ENCODE data around the gene CCR8.

CCR8 gene

GRCh38 chr3:39295184-39295775, 34.2 kb upstream of the CCR8 start:
- no peak overlapping the region for H3K4me2 ChIP-seq (ENCODE audit: low read depth, low read length)
- H4K20me1 ChIP-seq (ENCODE audit: insufficient read depth, low read length) = no peaks in the 10 kb centered on the region
- H3K79me2 ChIP-seq (ENCODE audit: low read length) = no peaks in the 10 kb centered on the region
- H3K4me1 ChIP-seq (ENCODE audit: low read length) = peaks cover 7% of the 10 kb centered on the region
- H3K9me3 ChIP-seq (replicated peaks; ENCODE audit: insufficient read depth, low read length) = no peaks in the 10 kb centered on the region
- no peak for DNase-seq
- H3F3A ChIP-seq (ENCODE audit: insufficient read depth, low read length) = peaks cover 4% of the 10 kb centered on the region; the same call in 1 of the 2 replicates
- no peak overlapping the region for H3K9ac ChIP-seq (ENCODE audit: low read length)
- H3K4me3 ChIP-seq (ENCODE audit: low read length) = no peak overlapping the region
- no peak overlapping the region for H2AFZ ChIP-seq (ENCODE audit: low read length)
- no peaks in the 10 kb centered on the region for H3K27me3 ChIP-seq (replicated peaks; ENCODE audit: insufficient read depth, low read length)
- H3K36me3 ChIP-seq (replicated peaks; ENCODE audit: insufficient read depth, low read length) = no peaks in the 10 kb centered on the region
- TF ChIP-seq EZH2phosphoT487 (IDR thresholded peaks at IDR 0.05; ENCODE audit: low read length) (no peak), EZH2 (optimal IDR thresholded peaks at IDR 0.05; ENCODE audit: low read depth, low read length) (no peak)
- TF ChIP-seq, protein P1, sequence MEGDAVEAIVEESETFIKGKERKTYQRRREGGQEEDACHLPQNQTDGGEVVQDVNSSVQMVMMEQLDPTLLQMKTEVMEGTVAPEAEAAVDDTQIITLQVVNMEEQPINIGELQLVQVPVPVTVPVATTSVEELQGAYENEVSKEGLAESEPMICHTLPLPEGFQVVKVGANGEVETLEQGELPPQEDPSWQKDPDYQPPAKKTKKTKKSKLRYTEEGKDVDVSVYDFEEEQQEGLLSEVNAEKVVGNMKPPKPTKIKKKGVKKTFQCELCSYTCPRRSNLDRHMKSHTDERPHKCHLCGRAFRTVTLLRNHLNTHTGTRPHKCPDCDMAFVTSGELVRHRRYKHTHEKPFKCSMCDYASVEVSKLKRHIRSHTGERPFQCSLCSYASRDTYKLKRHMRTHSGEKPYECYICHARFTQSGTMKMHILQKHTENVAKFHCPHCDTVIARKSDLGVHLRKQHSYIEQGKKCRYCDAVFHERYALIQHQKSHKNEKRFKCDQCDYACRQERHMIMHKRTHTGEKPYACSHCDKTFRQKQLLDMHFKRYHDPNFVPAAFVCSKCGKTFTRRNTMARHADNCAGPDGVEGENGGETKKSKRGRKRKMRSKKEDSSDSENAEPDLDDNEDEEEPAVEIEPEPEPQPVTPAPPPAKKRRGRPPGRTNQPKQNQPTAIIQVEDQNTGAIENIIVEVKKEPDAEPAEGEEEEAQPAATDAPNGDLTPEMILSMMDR (IDR thresholded peaks at IDR 0.05; ENCODE audit: low read length) = no peak
- no peak overlapping the region for H3K27ac ChIP-seq (ENCODE audit: low read length)
- no peaks in the 10 kb centered on the region for H3K9me2 ChIP-seq (replicated peaks; ENCODE audit: insufficient read depth, low read length)

GRCh38 chr3:39296197-39297077, 33.1 kb upstream of the CCR8 start:
- no peaks in the 10 kb centered on the region for H3K36me3 ChIP-seq (replicated peaks; ENCODE audit: insufficient read depth, low read length)
- no peak overlapping the region for H3K4me3 ChIP-seq (ENCODE audit: low read length)
- peaks cover 1% of the 10 kb centered on the region; the same call in 1 of the 2 replicates for H3F3A ChIP-seq (ENCODE audit: insufficient read depth, low read length)
- H3K9me2 ChIP-seq (replicated peaks; ENCODE audit: insufficient read depth, low read length) = no peaks in the 10 kb centered on the region
- no peak overlapping the region for H3K4me2 ChIP-seq (ENCODE audit: low read depth, low read length)
- no peak overlapping the region for H3K27ac ChIP-seq (ENCODE audit: low read length)
- no peak overlapping the region for H3K9ac ChIP-seq (ENCODE audit: low read length)
- TF ChIP-seq, protein P1 (IDR thresholded peaks at IDR 0.05; ENCODE audit: low read length) = no peak
- no peak for TF ChIP-seq EZH2phosphoT487 (IDR thresholded peaks at IDR 0.05; ENCODE audit: low read length)
- TF ChIP-seq EZH2 (optimal IDR thresholded peaks at IDR 0.05; ENCODE audit: low read depth, low read length) = no peak
- H3K27me3 ChIP-seq (replicated peaks; ENCODE audit: insufficient read depth, low read length) = no peaks in the 10 kb centered on the region
- H4K20me1 ChIP-seq (ENCODE audit: insufficient read depth, low read length) = no peaks in the 10 kb centered on the region
- no peak for DNase-seq
- H3K9me3 ChIP-seq (replicated peaks; ENCODE audit: insufficient read depth, low read length) = no peaks in the 10 kb centered on the region
- H3K4me1 ChIP-seq (ENCODE audit: low read length) = peaks cover 3% of the 10 kb centered on the region; the same call in 1 of the 2 replicates
- no peak overlapping the region for H2AFZ ChIP-seq (ENCODE audit: low read length)
- no peaks in the 10 kb centered on the region for H3K79me2 ChIP-seq (ENCODE audit: low read length)

DNA sequence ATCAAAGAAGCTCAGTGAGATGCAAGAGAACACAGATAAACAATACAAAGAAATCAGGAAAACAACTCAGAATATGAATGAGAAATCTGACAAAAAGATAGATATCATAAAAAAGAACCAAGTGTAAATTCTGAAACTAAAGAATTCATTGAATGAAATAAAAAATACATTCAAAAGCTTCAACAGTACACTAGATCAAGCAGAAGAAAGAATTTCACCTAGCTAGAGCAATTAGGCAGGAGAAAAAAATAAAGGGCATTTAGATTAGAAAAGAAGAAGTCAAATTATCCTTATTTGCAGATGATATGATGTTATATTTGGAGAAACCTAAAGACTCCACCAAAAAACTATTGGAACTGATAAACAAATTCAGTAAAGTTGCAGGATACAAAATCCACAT, 30.2 kb upstream of the CCR8 start:
- Histone ChIP-seq H3K27ac (ENCODE audit: low read length) (no peak overlapping the region), H3K9me3 (replicated peaks; ENCODE audit: insufficient read depth, low read length) (no peaks in the 10 kb centered on the region), H3K9ac (ENCODE audit: low read length) (no peak overlapping the region), H3F3A (ENCODE audit: insufficient read depth, low read length) (no peaks in the 10 kb centered on the region), H3K79me2 (ENCODE audit: low read length) (no peaks in the 10 kb centered on the region), H3K9me2 (replicated peaks; ENCODE audit: insufficient read depth, low read length) (no peaks in the 10 kb centered on the region), H2AFZ (ENCODE audit: low read length) (no peak overlapping the region), H4K20me1 (ENCODE audit: insufficient read depth, low read length) (no peaks in the 10 kb centered on the region), H3K4me2 (ENCODE audit: low read depth, low read length) (no peak overlapping the region), H3K27me3 (replicated peaks; ENCODE audit: insufficient read depth, low read length) (no peaks in the 10 kb centered on the region), H3K36me3 (replicated peaks; ENCODE audit: insufficient read depth, low read length) (no peaks in the 10 kb centered on the region), H3K4me3 (ENCODE audit: low read length) (no peak overlapping the region), H3K4me1 (ENCODE audit: low read length) (no peaks in the 10 kb centered on the region)
- no peak for DNase-seq
- TF ChIP-seq, protein P1 (IDR thresholded peaks at IDR 0.05; ENCODE audit: low read length) = no peak
- TF ChIP-seq EZH2phosphoT487 (IDR thresholded peaks at IDR 0.05; ENCODE audit: low read length) = no peak
- TF ChIP-seq EZH2 (optimal IDR thresholded peaks at IDR 0.05; ENCODE audit: low read depth, low read length) = no peak

All from MM.1S (cell line).